ENCODE measurements around the gene ELFN2. TPM values are rescaled to one million over a fixed set of nuclear protein-coding genes. Genes with fewer than 3 reads are reported as not detected.

Gene ELFN2
- total RNA-seq, 1 donor from 2014 or later: 4.2 TPM

DNA sequence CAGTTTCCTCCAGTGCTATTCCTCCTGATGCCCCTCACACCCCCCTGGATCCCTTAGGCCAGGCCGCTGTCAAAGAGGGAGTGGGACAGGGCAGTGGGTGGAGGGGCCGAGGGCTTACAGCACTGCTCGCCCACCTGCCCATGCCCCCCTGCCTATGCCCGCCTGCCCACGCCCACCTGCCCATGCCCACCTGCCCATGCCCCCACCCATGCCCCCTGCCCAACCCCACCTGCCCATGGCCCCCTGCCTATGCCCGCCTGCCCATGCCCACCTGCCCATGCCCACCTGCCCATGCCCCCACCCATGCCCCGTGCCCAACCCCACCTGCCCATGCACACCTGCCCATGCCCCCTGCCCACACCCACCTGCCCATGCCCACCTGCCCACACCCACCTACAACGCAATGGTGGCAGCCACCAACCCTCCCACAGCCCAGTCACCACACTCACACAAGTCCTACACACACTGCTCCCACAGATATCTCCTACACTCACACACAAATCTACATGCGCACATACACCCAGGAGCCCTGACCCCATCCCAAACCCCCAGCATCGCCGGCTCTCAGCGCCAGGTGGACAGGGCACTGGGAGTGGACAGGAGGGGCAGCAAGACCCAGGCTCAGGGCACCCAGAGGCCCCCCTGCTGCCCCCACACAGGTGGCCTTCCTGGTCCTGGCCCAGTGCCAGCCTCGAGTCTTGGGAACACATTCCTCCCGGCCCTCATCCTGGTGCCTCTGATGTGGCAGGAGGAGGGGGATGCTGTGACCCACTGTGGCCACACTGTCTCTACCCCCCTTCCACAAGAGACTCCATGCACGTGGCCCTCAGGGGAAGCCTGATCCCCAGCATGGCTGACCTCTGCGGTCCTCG, 83.2 kb downstream of the ELFN2 start:
- H3K9me3 Mint-ChIP-seq: no peaks in the 10 kb centered on the region
- H3K27ac Mint-ChIP-seq: no peak overlapping the region
- no peak overlapping the region for H3K4me3 Mint-ChIP-seq
- H3K4me1 Mint-ChIP-seq: peaks cover 4% of the 10 kb centered on the region
- DNase-seq (ENCODE audit: low spot score in 2 of 2, unreplicated experiment in 2 of 2): no peak
- H3K27me3 Mint-ChIP-seq (ENCODE audit: low read depth): peaks cover 47% of the 10 kb centered on the region
- H3K36me3 Mint-ChIP-seq: no peaks in the 10 kb centered on the region
- TF ChIP-seq, protein P1, sequence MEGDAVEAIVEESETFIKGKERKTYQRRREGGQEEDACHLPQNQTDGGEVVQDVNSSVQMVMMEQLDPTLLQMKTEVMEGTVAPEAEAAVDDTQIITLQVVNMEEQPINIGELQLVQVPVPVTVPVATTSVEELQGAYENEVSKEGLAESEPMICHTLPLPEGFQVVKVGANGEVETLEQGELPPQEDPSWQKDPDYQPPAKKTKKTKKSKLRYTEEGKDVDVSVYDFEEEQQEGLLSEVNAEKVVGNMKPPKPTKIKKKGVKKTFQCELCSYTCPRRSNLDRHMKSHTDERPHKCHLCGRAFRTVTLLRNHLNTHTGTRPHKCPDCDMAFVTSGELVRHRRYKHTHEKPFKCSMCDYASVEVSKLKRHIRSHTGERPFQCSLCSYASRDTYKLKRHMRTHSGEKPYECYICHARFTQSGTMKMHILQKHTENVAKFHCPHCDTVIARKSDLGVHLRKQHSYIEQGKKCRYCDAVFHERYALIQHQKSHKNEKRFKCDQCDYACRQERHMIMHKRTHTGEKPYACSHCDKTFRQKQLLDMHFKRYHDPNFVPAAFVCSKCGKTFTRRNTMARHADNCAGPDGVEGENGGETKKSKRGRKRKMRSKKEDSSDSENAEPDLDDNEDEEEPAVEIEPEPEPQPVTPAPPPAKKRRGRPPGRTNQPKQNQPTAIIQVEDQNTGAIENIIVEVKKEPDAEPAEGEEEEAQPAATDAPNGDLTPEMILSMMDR (IDR thresholded peaks at IDR 0.05; ENCODE audit: unreplicated experiment): no peak

DNA sequence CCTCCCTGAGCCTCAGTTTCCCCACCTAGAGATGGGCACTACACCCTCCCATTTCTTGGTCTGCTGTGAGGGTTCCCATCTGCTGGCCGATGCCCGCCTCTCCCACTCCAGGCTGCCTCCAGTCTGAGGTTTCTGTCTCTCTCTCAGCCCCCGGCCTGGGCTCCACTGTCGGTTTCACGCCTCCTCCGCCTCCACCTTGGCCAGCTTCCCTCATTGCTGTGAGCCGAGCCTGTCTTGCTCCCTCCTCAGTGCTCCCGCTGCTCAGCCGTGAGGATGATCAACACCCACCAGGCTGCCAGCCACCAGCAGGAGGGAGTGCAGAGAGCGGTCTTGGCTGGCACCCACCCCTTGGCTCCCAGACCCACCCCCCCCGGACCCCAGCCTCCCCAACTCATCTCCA, 83.9 kb downstream of the ELFN2 start:
- H3K36me3 Mint-ChIP-seq: no peaks in the 10 kb centered on the region
- TF ChIP-seq, protein P1 (IDR thresholded peaks at IDR 0.05; ENCODE audit: unreplicated experiment): no peak
- no peak for DNase-seq (ENCODE audit: low spot score in 2 of 2, unreplicated experiment in 2 of 2)
- H3K4me3 Mint-ChIP-seq: no peak overlapping the region
- H3K4me1 Mint-ChIP-seq: peaks cover 4% of the 10 kb centered on the region
- peaks cover 55% of the 10 kb centered on the region for H3K27me3 Mint-ChIP-seq (ENCODE audit: low read depth)
- H3K27ac Mint-ChIP-seq: no peak overlapping the region
- H3K9me3 Mint-ChIP-seq: no peaks in the 10 kb centered on the region

DNA sequence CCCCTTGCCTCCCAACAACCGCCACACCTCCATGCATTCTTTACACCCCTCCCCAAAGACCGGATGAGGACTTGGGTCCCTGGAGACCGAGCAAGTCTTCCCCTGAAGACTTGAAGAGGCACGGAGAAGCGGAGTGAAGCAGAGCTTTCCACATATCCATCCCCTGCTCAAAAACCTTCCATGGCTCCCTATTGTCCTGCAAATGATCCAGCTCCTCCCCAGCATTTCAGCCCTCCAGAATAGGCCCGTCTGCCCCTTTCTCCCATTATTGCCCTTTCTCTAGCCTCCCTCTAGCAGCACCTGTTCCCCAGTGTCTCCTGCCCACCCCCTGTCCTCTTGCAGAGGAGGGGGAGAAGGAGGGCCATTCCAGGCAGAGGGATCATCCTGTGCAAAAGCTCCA, 85.2 kb downstream of the ELFN2 start:
- no peak overlapping the region for H3K4me3 Mint-ChIP-seq
- H3K4me1 Mint-ChIP-seq: peaks cover 4% of the 10 kb centered on the region
- H3K9me3 Mint-ChIP-seq: no peaks in the 10 kb centered on the region
- DNase-seq (ENCODE audit: low spot score in 2 of 2, unreplicated experiment in 2 of 2): no peak
- TF ChIP-seq, protein P1 (IDR thresholded peaks at IDR 0.05; ENCODE audit: unreplicated experiment): no peak
- H3K36me3 Mint-ChIP-seq: no peaks in the 10 kb centered on the region
- no peak overlapping the region for H3K27ac Mint-ChIP-seq
- H3K27me3 Mint-ChIP-seq (ENCODE audit: low read depth): peaks cover 64% of the 10 kb centered on the region

DNA sequence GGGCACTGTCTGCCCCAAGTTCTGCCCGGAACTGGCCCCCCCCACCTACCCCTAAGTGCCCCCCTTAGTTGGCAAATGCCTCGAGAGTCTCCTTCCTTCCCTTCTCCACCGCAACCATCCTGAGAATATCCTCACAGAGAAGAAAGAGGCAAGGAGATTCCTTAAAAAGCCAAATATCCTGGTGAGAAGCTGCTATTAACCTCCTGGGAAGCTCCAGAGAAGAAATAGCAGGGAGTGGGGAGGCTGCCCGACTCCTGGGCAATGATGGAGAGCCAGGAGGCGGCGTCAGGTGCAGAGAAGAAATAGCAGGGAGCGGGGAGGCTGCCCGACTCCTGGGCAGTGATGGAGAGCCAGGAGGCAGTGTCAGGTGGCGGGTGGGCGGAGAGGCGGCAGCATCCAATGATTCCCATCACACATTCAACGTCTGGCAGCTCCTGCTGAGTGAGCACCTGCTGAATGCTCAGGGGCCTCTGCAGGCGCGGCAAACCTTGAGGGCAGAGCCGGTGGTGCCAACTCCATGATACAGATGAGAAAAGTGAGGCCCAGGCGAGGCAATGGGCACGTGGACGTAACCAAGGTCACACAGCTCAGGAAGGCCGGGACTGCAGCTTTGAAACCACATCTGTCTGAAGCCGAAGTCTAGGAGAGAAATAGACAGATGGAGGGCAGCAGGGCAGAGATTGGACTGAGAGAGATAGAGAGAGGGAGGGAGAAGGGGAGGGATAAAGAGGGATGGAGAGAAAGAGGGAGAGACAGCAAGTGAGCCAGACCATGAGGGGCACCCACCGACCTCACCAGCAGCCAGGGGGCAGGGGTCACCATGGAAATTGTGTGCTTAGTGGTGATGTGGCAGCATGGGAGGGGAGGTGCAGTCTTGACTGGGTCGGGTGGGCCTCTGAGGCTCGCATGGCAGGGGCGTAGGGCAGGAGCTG, 86.7 kb downstream of the ELFN2 start:
- Mint-ChIP-seq H3K27me3 (ENCODE audit: low read depth) (peaks cover 78% of the 10 kb centered on the region), H3K4me3 (no peak overlapping the region), H3K4me1 (no peaks in the 10 kb centered on the region), H3K27ac (no peak overlapping the region), H3K36me3 (no peaks in the 10 kb centered on the region), H3K9me3 (no peaks in the 10 kb centered on the region)
- no peak for DNase-seq (ENCODE audit: low spot score in 2 of 2, unreplicated experiment in 2 of 2)
- TF ChIP-seq, protein P1 (IDR thresholded peaks at IDR 0.05; ENCODE audit: unreplicated experiment): no peak

DNA sequence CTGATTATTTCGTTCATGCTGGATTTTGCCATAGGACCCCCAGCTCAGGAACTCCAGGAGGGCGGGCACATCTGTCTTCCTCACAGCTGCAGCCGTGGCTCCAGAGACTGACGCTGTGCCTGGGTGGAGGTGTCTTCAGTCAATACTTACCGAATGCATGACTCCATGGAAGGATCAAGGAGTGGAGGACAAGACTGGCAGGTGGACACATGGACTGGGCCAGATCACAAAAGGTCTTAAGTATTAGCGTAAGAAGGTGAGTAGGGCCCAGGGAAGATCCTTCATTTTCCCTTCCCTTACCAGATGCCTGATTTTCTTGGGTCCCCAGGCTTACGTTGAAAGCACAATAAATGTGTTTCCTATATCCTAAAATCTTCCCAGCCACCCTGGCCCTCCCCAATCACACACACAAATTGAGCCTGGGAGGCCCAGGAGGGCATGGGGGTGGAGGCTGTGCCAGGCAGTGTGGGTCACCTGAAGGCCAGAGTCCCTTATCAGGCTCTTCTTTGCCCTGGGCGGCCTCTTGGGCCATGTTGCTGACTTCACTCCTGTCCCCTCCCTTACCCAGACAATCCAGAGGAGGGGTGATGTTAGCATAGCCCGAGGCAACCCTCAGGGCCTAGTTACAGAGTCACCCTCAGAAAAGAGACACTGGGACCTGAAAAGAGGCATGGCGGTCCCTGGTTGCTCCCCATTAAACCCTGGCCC, 88.6 kb downstream of the ELFN2 start:
- Mint-ChIP-seq H3K27me3 (ENCODE audit: low read depth) (peaks cover 91% of the 10 kb centered on the region), H3K4me1 (peaks cover 7% of the 10 kb centered on the region), H3K4me3 (no peak overlapping the region), H3K36me3 (no peaks in the 10 kb centered on the region), H3K9me3 (no peaks in the 10 kb centered on the region), H3K27ac (no peak overlapping the region)
- TF ChIP-seq, protein P1 (IDR thresholded peaks at IDR 0.05; ENCODE audit: unreplicated experiment): no peak
- no peak for DNase-seq (ENCODE audit: low spot score in 2 of 2, unreplicated experiment in 2 of 2)

Measured in mesothelial cell of epicardium (in vitro differentiated cells).